GM18870 (cell line): ENCODE measurements around the gene MYBPHL.

Experiments
- ATAC-seq: cut with Tn5 transposase; IDR thresholded peaks from one replicate; pipeline ENCODE4 v1.9.1; 2021; ENCODE audit warnings: moderate library complexity; ENCODE audit not compliant: unreplicated experiment

Gene MYBPHL, protein sequence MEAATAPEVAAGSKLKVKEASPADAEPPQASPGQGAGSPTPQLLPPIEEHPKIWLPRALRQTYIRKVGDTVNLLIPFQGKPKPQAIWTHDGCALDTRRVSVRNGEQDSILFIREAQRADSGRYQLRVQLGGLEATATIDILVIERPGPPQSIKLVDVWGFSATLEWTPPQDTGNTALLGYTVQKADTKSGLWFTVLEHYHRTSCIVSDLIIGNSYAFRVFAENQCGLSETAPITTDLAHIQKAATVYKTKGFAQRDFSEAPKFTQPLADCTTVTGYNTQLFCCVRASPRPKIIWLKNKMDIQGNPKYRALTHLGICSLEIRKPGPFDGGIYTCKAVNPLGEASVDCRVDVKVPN

DNA sequence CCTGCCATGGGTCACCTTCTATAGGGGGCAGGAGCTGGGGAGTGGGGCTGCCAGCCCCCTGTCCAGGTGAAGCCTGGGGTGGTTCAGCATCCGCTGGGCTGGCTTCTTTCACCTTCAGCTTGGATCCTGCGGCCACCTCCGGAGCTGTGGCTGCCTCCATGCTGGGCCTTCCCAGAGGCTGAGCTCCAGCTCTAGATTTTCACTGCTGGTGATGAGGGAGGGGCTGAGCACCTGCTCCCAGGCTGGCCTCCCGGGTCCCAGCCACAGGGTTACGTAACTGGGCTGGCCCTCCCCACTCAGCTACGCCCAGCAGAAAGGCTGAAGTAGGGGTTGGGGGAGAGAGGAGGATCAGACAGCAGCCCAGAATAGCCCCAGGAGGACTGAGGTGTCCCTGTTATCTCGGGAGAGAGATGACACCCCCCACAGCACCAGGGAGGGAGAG is at the start of gene MYBPHL:
Gene MYBPHL, minus strand, starts transcription at position 180 of the 442 bp plus-strand sequence. Its CDS starts 20 bp downstream, at position 160.
- no peak for ATAC-seq

- no peak for ATAC-seq
These were observed 49.7 kb upstream of the MYBPHL start for GRCh38 chr1:109356505-109356904.

GRCh38 chr1:109354929-109355328 is 48.1 kb upstream of the MYBPHL start:
- ATAC-seq: no peak

GRCh38 chr1:109351457-109351856 is 44.6 kb upstream of the MYBPHL start:
- no peak for ATAC-seq

GRCh38 chr1:109350655-109351054 is 43.8 kb upstream of the MYBPHL start:
- ATAC-seq: no peak

GRCh38 chr1:109350182-109350581 is 43.4 kb upstream of the MYBPHL start:
- ATAC-seq: no peak

DNA sequence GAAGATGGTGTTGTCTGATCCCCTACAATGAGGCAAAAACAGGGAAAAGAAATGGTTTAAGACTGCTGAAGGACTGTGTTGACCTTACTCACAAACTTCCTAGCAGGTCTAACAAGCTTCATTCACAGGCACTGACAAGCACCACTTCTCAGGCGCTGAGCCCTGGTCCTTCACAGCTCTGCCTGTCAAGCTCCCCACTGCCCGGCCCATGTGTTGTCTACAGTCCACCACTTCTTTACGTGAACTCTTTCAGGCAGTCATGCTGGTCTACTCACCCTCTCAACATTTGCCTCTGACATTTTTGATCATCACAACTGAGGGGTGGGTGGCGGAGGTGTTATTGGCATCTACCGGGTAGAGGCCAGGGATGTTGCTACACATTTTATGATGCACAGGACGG is 40.7 kb upstream of the MYBPHL start:
- no peak for ATAC-seq

GRCh38 chr1:109341944-109342930 is 35.4 kb upstream of the MYBPHL start:
- no peak for ATAC-seq

- ATAC-seq: no peak
These were observed 31.8 kb upstream of the MYBPHL start for GRCh38 chr1:109338608-109339007.

GRCh38 chr1:109338091-109338490 is 31.3 kb upstream of the MYBPHL start:
- ATAC-seq: no peak

- no peak for ATAC-seq
These were observed 28.3 kb upstream of the MYBPHL start for GRCh38 chr1:109335091-109335490.

- ATAC-seq: no peak
These were observed 24.3 kb upstream of the MYBPHL start for GRCh38 chr1:109331113-109331512.

DNA sequence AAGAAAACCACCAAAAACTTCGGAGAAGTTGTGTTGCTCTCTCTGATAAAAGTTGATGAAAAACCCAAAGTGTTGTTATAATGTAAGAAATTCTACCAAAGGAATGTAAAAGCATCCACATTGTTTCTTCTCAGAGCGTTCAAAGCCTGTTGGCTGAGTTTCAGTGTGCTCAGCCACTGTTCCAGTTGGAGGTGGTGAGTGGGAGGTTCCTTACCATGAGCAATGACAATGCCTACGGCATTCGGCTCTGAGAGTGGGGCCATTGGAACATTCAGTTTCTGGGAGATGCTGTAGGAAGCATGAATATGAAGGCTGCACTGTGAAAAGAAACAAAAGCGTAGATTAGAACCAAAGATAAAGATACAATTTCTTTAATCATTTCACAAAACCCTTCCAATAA is 20.5 kb upstream of the MYBPHL start:
- ATAC-seq: no peak

DNA sequence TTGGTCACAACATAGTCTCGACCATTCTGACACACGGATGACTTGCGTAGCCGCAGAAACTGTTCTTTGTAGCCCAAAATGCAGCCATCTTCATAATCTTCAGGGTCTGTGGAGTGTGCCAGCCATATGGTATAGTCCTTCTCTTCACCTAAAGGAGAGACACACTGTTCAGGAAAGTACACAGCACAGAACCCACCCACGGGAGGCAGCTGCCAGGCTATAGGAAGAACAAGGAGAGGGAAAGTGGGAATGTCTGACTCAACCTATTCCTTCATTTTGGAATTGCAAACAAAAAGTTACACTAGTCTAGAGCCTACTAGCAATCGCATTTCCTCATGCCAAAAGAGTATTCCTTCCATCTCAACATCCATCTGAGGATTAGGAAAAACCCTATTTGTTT is 16.2 kb upstream of the MYBPHL start:
- no peak for ATAC-seq

GRCh38 chr1:109319114-109319513 is 12.3 kb upstream of the MYBPHL start:
- ATAC-seq: no peak

- no peak for ATAC-seq
These were observed 9.7 kb upstream of the MYBPHL start for GRCh38 chr1:109316506-109316905.

GRCh38 chr1:109315288-109315687 is 8.5 kb upstream of the MYBPHL start:
- no peak for ATAC-seq

- ATAC-seq: no peak
These were observed 8.0 kb upstream of the MYBPHL start for GRCh38 chr1:109314795-109315194.

DNA sequence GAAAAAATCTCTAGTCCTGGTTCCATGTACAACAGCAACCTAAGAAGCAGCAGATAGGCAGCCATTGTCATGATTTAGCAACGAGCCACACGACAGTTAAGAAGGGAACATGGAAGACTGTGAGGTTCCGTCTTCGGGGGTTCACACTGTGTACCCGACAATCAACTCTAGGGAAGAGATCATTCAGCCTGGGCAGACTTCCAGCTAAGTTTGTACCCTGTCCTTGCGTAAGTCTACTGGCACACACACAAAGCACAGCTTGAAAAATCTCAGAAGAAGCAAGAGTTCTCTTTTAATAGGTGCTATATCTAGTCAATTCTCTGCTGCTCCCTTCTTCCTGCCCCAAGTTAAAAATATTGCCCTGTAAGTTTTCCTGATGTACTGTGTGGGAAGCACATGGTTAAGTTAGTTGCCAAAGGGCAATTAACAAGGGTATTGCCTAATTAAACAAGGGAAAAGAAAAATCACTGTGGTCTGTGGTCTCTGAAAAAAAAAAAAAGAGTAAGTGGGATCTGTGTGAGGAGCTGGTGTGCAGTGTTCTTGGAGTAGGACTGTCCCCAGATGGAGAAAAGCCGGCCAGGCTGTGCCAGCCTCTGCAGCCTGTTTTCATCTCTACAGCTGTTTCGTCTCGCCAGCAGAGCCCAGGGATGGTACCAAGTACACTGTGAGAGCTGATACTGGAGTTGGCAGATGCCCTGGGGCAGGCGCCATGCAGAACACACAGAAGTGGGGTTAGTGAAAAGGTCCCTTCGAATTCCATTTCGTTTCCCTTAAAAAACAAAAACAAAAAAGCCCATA is 6.4 kb upstream of the MYBPHL start:
- no peak for ATAC-seq

DNA sequence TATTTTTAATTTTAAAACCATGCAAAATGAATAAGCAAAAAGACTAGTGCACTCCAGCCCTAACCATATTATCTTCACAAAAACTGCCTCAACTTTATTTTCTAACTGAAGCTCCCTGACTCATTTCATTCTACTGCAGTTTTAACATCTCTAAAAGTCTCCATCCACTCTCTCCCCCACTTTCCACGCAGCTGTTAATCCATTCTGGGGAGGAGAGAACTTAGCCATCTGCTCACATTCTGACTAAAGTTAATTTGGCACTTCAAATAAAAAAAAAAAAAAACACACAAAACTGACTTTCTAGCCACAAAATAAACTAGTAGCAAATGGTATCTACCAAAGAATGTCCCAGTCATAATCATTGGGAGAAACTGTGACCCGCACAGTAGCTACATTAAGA is 5.4 kb upstream of the MYBPHL start:
- ATAC-seq: no peak

DNA sequence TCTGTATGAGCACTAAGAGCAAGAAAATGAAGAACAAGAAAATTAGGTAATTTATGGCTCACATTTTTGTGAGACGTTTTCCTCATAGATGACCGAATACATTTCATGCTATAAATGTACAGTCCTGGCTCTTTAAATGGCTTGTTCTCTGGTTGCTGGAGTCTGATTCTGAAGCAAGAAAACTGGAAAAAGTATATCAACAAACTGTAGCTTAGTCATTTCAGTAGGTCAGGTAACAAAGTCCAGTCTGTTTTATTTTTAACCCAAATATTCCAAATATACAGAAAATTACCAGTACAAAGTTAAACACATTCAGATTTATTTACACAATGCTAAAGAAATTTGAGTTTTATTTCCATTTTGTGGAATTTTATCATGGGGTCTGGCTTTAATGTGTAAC is 2.5 kb upstream of the MYBPHL start:
- ATAC-seq: no peak
